SK-N-SH (cell line): ENCODE measurements around the gene LCN1.

Source experiments
- CTCF ChIP-seq: fragments of 200-600 bp; sonication (generic); IDR thresholded peaks from 2 replicates; pipeline ENCODE4 v1.6.1; 2017; ENCODE audit warnings: antibody characterized with exemption, mild to moderate bottlenecking, moderate library complexity
- EP300 ChIP-seq, 2 experiments: IDR thresholded peaks; 2 replicates each; pipeline versions ENCODE4 v1.4.0 to v1.6.1; 2012; ENCODE audit warnings: borderline replicate concordance in 1 of 2, low read depth in 1 of 2, low read length in 1 of 2
- FOSL2 ChIP-seq: IDR thresholded peaks from 2 replicates; pipeline ENCODE4 v1.4.0; 2012; ENCODE audit warnings: low read depth, mild to moderate bottlenecking, moderate library complexity, borderline replicate concordance
- GABPA ChIP-seq: IDR thresholded peaks from 2 replicates; pipeline ENCODE4 v1.4.0; 2012; ENCODE audit warnings: low read depth, mild to moderate bottlenecking
- MAX ChIP-seq: IDR thresholded peaks from 2 replicates; pipeline ENCODE4 v1.4.0; 2012; ENCODE audit warnings: low read depth
- MXI1 ChIP-seq: IDR thresholded peaks from 2 replicates; pipeline ENCODE4 v1.6.1; 2012; ENCODE audit warnings: mild to moderate bottlenecking, low read depth, low read length, improper control_type of control experiment
- NFIC ChIP-seq: IDR thresholded peaks from 2 replicates; pipeline ENCODE4 v1.4.0; 2012; ENCODE audit warnings: borderline replicate concordance
- RFX5 ChIP-seq: IDR thresholded peaks from 2 replicates; pipeline ENCODE4 v1.6.1; 2012; ENCODE audit warnings: mild to moderate bottlenecking, improper control_type of control experiment, low read length
- TCF12 ChIP-seq: IDR thresholded peaks from 2 replicates; pipeline ENCODE4 v1.4.0; 2012
- YY1 ChIP-seq: IDR thresholded peaks from 2 replicates; pipeline ENCODE4 v1.4.0; 2012; ENCODE audit warnings: low read depth, mild to moderate bottlenecking

GRCh38 chr9:135471791-135472640, 49.2 kb upstream of the LCN1 start:
- TF ChIP-seq MAX (no peak), GABPA (no peak), MXI1 (no peak), CTCF (no peak), FOSL2 (no peak), EP300 (IDR thresholded peaks at IDR 0.05; ENCODE audit: borderline replicate concordance in 1 of 2, low read depth in 1 of 2, low read length in 1 of 2) (no peak), TCF12 (no peak), NFIC (no peak), RFX5 (no peak), YY1 (no peak)
